GM21423 (cell line): ENCODE measurements around the gene KRT78.

Experiments used
- ATAC-seq: cut with Tn5 transposase; IDR thresholded peaks from one replicate; pipeline ENCODE4 v1.9.1; 2021; ENCODE audit warnings: mild to moderate bottlenecking, moderate library complexity; ENCODE audit not compliant: unreplicated experiment

KRT78 gene

DNA sequence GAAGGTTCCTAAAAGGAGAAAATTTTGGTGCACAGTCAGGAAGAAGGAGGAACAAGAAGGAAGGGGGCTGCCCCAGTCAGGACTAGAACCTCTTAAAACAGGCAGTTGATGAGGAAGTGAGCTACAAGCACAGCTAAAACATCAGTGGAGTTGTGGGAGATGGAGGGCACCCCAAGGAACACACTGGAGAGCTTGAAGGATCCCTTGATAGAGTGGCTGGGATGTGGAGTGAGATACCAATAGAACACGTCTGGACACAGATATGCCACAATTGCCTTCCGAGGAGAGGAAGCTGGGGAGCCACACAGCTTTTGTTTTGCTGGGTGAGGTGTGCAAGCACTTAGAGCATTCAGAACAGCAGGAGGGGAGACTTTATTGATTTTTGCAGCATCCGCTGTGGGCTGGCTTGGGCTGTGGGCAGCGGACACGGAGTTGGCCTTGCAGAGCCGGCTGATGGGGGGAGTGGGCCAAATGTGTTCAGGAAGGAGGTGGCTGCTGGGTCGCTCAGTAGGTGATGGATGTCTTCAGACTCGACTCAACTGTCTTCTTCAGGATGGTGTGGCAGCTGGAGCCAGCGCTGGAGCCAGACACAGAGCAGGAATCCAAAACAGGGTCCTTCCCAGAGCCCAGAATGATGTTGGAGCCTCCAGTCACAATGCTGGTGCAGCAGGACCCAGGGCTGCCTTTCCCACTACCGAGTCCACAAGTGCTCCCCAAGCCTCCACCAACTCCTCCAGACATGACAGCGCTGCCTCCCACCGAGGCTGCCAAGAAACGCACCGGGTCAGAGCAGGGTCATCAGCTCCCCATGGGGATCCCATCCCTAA, 10.0 kb downstream of the KRT78 start:
- ATAC-seq, result no peak

DNA sequence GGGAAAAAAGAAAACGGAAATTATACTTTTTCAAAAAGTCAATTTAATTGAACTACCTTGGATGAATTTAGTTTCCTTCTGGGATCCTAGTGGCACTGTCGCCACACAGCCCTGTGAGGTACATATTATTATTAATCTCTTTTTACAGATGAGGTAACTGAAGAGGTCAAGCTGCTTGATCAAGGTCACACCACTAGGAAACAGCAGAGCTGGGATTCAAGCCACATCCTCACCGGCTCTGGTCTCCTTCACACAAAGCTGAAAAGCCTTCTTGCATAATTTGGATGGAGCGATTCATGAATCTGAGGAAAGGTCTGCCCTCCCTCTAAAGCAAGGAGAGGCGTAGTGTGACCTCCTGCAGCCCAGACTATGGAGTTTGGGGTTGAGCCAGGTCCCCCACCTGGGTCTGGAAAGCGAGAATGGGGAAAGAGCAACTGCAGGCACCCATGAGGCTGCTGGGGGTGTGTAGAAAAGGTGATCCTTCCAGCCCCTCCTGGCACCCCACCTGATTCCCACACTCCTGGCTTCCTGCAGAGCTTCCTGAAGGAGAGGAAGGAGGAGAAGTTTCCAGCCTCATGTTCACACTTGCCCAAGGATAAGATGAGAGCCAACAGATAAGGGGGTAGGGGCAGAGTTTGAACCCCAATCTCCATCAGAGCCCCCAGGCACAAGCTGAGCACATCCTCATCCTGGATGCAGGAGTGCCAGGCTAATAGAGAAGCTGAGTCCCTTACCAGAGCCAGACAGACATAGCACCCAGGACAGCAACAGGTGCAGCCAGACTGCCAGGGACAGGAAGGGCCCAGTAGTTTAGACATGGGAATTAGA, 10.8 kb downstream of the KRT78 start:
- no peak for ATAC-seq

DNA sequence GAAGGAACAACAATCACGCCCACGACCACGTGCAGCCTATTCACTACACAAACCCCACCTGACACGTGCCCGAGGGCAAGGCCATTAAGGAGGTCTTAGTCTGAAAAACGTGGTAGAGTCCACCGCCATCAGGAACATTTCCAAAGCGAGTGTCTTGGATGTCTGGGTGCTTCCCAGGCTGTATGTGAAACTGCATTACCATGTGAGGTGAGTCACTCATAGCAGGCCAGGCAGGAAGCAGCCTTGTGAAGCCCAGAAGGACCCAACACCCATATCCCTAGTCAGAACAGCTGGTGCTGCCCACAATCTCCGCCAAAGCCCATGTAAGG, 11.4 kb downstream of the KRT78 start:
- ATAC-seq, result no peak

DNA sequence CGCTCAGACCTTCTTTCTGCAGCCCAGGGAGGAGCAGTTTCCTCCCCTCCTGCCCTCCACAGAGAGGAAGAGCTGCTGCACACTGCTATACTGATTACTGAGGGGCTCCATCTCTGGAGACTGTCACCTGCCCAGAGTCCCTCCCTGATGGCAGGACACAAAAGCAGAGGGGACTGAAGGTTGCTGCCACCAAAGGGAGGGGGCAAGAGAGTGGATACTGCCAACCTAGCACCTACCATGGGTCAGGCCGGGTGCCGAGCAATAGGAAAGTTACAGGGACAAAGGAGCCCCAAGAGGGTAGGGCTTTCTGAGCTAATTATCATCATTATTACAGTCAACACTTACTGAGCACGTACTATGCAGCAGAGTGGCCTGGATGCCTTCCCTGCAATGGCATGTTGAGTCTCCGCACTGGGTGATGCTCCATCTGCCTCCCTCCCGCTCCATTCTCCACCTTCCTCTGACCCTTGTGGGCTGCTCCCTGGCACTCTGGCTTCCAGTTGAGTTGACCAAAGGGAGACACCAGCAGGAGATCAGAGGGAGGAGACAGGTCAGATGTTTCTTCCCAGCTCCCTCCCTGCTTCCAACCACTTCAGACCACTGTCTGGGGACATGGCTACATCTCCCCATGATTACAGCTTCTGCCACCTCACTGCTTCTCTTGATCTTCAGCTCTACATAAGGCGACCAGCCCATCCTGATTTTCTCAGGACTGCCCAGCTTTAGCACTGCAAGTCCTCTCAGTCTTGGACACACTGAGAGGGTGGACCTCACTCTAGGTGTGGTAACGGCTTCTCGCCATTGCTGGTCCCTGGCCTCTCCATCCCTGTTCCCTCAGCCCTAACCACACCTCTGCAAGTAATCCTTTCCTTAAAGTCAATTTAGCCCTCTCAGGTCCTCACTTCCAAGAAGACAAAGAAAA, 12.0 kb downstream of the KRT78 start:
- ATAC-seq, result no peak

DNA sequence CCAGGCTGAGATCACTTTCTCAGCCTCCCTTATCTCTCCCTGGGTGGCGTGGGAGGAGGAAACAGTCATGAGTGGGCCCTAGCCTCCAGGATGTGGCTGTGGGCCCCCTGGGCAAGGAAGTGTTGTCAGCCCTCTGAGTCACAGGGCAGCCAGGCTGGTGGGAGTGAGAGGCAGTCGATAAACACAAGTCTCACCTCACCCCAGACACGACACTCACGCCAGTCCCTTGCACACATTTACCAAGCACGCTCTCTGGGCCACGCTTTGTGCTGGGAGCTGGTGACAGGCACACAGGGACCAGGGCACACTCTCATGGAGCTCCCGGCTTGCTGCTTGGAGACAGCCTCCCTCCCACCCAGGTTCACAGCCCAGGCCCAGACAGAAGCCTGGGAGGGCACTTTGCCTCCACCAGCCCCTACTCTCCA, 12.7 kb downstream of the KRT78 start:
- no peak for ATAC-seq

DNA sequence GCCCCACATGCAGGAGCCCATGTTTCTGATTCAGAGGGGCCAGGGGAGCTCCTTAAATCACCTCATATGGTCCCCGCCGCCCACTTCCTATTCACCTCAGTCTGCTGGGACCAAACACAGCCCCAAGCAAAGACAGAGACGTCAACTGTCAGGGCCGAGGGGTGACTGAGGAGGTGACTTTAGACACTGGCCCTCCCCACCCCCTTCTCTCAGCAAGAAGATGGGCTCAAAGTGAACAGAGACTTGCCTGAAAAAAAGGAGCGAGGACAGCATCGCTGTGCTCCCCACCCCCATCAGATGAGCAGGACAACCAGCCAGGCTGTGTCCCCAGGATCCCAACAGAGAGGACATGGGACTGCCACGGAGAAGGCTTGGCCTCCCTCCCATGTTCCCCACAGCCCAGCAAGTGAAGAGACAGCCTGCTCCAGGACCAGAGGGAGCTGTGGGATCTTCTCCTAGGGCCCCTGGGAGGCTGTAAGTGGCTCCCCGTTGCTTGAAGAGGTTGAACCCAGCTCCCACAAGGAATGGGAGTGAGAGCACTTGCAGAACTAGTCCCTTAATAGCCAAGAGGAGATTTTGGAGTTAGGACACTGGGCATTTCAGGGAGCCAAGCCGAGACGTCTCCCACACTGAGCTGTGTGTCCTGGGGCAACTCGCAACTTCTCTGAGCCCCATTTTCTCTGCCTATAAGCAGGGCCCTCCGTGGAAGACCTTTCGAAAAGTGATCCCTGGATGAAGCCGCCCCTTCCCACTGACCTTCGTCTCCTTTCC, 13.3 kb downstream of the KRT78 start:
- no peak for ATAC-seq

DNA sequence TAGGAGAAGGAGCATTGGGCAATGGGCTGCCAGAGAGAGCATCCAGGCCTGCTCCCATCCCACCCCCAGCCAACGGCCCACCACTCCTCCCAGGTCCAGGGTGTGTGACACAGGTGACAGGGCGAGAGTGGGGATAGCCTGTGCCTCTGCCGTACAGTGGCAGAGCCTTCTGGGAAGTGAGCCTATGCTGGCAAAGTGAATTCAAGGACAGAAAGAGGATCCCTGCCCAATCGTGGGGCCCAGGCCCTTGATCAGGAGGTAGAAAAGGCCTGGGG, 14.1 kb downstream of the KRT78 start:
- ATAC-seq, result no peak

DNA sequence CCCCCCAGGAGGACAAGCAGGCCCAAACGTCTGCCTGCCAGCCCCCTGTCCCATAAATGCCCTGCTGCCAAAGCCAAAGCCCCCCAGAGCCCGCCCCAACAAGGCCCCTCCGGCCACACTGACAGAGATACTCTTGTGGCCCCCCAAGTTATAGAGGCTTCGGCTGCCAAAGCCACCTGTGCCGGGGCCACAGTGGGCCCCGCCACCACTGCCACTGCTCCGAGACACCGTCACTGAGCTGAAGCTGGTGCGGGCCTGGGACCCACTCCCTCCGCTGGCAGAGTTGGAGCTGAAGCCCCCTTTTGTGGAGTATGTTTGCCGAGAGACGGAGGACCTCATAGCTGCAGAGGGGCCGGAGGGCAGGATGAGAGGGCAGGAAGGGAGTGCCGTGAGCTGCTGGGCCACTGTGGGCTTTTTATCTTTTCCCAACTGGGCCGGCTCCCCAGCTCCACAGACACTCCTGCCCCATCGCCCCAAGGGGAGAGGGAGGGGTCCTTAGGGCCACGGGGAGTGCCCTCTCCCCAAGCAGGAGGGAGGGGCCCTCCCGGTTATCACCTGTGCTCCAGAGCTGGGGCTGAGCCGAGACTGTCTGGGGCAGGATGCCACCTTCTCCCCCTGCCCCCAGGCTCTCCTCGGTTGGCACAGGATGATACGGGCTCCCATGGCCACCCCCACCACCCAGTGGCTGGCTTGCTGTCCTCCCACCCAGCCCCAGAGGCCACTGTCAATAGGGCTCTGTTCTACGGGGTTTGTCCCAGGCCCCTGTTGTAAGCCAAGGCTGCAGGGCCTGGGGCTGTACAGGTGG, 14.7 kb downstream of the KRT78 start, which contains the start of gene KRT79:
Gene KRT79, minus strand, starts transcription at position 390 of the 805 bp plus-strand sequence. Its CDS starts 51 bp downstream, at position 339.
- no peak for ATAC-seq

DNA sequence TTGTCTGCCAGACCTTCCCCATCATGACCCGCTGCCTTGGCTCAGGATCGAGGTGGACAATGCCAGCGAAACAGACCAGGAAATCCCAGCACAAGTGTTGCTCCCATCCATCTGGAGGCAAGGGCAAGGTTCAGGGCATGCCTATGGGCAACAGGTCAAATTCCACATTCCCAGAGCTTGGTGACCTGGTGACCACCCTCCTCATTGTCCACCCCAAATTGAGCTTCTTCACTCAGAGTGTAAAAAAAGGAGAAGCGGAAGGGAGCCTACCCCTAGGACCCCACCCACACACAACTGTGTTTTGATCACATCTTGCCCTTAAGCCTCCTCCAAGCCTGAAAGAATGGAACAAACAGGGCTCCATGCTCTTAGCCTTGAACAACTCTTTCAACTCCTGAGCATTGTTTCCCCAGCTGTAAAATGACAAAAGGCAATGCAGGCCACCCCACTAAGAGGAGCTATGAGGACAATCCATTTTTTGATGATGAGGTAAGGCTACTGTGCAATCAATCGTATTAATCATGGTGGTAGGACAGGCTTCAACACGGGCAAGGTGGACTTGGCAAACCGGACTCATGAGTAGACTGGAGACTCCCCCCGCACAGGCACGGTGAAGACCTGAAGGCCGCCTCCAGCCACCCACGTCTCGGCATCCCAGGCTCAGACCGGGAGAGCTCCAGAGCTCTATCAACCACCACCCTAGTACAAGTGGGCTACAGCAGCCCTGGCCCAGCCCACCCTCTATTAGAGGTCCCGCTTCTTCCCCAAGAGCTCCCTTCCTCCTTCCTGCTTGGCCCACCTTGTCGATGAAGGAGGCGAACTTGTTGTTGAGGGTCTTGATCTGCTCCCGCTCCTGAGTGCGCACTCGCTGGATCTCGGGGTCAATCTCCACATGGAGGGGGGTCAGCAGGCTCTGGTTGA, 15.5 kb downstream of the KRT78 start:
- ATAC-seq, result no peak

DNA sequence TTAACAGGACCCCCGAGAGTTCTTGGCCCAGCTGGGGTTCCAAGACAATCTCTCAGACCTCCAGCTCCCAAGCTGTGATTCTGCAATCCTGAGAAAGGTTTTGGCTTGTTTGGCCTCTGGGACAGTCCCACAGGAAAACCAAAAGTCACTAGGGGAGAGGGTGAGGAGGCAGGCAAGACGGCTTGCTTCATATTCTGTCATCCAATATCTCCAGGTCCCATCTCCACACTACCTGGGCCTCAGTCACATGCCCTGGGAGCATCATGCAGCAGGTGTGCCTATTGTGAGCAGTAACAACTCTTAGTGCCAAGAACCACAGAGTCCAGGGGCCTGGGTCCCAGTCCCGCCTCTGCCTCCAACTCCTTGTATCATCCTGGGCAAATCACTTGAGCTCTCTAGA, 16.3 kb downstream of the KRT78 start:
- no peak for ATAC-seq

DNA sequence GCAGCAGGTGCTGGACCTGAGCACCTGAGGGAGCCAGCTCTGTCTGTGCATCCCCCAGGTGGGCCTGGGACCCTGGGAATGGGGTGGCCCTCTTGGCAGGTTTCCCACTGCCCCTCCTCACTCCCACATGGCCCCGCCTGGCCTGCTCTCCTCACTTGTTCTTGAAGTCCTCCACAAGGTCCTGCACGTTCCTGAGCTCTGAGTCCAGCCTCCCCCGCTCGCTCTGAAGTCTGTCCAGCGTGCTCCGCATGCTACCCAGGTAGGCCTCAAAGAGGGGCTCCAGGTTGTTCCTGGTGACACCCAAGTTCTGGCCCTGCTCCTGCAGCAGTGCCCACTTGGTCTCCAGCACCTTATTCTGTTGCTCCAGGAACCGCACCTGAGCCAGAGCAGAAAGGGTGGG, 17.5 kb downstream of the KRT78 start:
- no peak for ATAC-seq

DNA sequence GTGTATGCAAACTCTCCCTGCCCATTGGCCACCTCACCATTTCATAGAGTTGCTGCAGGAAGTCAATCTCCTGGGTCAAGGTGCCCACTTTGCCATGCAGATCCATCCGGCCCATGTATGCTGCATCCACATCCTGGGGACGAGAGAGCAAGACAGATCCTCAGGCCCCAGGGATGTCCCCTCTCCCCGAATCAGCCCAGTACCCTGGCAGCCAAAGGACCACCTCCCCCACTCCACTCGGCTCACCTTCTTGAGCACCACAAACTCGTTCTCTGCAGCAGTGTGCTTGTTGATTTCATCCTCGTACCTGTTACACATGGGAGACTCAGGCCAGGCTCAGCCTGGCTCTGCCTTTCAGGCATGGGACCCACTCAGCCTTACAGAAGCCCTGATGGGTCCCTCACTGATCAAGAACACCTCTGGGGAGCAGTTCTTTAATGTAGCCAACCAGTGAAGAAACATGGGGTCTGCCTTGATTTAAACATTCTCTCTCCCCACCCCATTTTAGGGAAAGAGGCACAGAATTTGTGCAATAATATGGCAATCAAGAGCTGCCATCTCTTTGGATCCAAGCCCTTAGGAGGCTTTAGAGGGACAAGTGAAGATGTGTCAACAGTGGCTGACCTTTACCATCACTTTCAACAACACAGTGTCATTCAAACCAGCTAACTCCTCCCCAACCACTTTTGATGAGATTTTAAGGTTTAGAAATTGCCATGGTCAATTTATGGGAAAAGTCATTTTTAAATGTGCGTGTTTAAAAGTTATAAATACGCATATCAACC, 18.6 kb downstream of the KRT78 start:
- no peak for ATAC-seq

DNA sequence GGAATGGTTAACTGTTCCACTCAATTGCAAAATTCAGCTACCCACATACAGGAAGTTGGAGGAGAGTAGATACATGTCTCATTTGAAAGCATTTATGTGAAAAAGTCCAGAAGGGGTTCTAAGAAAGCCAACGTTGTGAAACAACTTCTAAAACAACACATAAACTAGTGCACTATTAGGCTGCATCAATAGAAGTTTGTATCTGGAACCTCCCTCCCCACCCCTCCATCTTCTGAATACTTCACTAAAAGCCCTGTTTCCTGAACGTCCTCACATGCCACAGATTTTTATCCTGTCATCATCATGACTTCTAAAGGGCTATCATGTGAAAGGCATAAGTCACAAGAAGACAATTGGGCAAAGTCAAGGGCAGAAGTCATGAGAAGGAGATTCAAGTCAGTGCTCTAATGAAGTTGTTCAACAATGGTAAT, 20.2 kb downstream of the KRT78 start:
- no peak for ATAC-seq

DNA sequence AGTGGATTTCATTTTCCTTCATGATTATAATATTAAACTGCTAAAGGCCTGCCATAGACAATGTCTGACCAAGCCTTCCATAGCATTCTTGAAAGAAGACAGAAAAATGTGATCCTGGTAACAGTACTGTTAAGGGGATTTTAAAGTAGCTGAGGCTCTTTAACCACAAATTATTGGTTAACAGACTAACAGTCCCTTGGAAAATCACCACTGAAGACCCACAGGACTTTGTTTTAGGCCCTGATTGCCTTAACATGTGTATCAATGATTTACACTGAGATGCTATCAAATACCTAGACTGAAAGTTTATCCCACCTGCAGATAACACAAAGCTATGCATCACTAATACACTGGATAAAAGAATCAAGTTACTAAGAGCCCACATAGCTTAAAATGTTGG, 20.6 kb downstream of the KRT78 start:
- no peak for ATAC-seq

DNA sequence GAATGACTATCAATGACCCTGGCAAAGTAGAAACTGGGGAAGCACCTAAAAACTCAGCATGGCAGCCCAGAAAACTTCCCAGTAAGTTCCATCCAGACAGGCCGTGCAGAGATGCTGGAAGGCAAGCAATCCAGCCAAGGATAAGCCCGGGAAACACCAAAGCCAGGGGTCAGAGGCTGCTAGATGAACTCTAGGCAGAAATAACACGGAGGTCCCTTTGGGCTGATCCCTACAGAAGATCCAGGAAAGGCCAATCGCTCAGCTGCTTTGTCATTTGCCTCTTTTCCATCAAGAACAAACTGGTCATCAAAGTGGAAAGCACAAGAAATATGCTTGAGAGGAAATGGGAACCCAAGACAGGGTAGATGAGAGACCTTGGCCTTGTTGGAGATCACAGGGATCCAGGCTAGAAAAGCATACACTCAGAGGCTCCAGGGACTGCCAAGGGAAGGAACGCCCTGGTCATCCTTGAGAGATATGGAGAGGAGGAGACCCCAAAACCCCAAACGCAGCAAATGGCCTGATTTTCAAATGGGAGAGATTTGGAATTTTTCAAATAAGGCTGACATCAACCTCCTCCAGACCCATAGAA, 21.2 kb downstream of the KRT78 start:
- ATAC-seq, result no peak

DNA sequence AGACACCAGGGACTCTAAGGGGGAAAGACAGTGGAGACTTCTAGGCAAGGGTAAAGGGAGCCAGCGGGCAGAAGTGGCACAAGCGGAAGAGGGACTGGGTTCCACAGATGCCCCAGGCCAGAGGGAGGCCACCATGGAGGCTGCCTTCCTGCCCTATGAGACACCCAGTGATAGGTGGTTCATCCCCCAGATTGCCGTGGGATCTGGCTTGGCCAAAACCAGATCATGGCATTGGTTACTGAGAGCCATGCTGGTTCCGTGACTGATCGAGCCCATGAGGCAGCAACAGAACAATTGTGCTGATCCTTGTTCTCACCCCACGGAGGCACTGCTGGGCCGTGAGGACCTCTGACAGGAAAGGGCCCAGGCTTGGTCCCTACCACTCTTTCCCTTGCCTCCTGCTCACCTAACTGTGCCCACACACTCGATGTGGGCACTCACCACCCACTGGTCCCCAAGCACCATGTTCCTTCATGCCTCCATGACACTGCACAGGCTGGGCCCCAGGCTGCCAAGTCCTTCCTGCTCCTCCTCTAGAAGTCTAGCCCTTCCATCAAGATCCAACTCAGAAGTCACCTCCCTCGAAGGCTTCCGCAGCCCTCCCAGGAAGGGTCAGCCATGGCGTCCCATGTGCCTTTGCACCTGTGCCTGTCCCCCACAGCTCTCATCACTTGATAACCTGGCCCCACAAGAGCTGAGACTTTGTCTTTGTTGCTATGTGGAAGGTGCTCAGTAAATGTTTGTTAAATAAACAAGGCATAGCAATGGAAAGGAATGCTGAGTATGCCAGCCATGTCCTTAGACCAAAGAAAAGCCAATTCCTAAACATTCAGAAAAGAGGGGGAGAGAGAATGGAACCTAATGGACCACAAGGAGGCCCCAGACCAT, 21.9 kb downstream of the KRT78 start:
- no peak for ATAC-seq

DNA sequence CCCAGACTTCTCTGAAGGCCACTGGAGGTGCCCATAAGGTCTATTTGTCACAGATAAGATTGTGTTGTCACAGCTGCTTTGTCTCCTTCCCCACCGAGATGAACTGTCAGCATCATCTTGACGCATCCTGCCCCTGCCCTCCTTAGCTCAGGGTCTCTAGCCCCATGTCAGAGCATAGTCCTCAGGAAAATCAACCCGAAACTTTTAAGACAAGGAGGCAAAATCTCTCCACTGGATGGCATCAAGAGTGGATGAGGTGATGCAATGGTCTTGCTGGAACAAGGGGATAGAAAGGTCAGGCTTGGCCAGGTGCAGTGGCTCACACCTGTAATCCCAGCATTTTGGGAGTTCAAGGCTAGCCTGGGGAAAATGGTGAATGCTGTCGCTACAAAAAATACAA, 22.8 kb downstream of the KRT78 start:
- no peak for ATAC-seq
